ENCODE results near the gene FREM1. TPM values are rescaled to one million over a fixed set of nuclear protein-coding genes. Genes with fewer than 3 reads are reported as not detected.

Gene FREM1
- total and polyA plus RNA-seq, 2 of the 13 experiments (the other 11 are each of a cell fraction or from before 2014, with no cell fraction given) = 64.3 to 202 TPM

GRCh38 chr9:14909961-14910805, at the start of gene FREM1 (continued):
- TF ChIP-seq ZNF687 (CRISPR knock-in tag; IDR thresholded peaks at IDR 0.05) (peak; percentile 83), RBAK (CRISPR knock-in tag; IDR thresholded peaks at IDR 0.05) (no peak), ARID2 (CRISPR knock-in tag; IDR thresholded peaks at IDR 0.05; ENCODE audit: borderline replicate concordance) (no peak), BCL6 (CRISPR knock-in tag; IDR thresholded peaks at IDR 0.05) (0 out of 2 replicates have a peak, but pooled peaks have one; percentile 33), NCOA2 (CRISPR knock-in tag; IDR thresholded peaks at IDR 0.05) (0 out of 2 replicates have a peak, but pooled peaks have one; percentile 21), ZSCAN25 (CRISPR knock-in tag; IDR thresholded peaks at IDR 0.05) (peak; percentile 54; the same call in 1 of the 2 replicates), RXRA (CRISPR knock-in tag; IDR thresholded peaks at IDR 0.05) (no peak), MYC (CRISPR knock-in tag; IDR thresholded peaks at IDR 0.05; ENCODE audit: borderline replicate concordance) (peak; percentile 60; the same call in 1 of the 2 replicates), POLR2G (IDR thresholded peaks at IDR 0.05; ENCODE audit: low read depth, low read length) (peak; percentile 63), TBX2 (CRISPR knock-in tag; IDR thresholded peaks at IDR 0.05; ENCODE audit: borderline replicate concordance) (0 out of 2 replicates have a peak, but pooled peaks have one; percentile 10), TEAD3 (CRISPR knock-in tag; optimal IDR thresholded peaks at IDR 0.05; ENCODE audit: borderline replicate concordance) (peak; percentile 19), ISL2 (CRISPR knock-in tag; IDR thresholded peaks at IDR 0.05) (0 out of 2 replicates have a peak, but pooled peaks have one; percentile 40)
- TF ChIP-seq, protein P1, sequence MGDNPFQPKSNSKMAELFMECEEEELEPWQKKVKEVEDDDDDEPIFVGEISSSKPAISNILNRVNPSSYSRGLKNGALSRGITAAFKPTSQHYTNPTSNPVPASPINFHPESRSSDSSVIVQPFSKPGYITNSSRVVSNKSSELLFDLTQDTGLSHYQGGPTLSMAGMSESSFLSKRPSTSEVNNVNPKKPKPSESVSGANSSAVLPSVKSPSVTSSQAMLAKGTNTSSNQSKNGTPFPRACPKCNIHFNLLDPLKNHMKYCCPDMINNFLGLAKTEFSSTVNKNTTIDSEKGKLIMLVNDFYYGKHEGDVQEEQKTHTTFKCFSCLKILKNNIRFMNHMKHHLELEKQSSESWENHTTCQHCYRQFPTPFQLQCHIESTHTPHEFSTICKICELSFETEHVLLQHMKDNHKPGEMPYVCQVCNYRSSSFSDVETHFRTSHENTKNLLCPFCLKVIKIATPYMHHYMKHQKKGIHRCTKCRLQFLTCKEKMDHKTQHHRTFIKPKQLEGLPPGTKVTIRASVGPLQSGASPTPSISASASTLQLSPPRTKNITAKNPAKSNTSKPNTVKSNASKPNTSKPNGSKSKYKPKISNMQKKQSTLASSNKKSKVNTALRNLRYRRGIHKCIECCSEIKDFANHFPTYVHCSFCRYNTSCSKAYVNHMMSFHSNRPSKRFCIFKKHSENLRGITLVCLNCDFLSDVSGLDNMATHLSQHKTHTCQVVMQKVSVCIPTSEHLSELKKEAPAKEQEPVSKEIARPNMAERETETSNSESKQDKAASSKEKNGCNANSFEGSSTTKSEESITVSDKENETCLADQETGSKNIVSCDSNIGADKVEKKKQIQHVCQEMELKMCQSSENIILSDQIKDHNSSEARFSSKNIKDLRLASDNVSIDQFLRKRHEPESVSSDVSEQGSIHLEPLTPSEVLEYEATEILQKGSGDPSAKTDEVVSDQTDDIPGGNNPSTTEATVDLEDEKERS (CRISPR knock-in tag; IDR thresholded peaks at IDR 0.05) = peak; percentile 65; the same call in 1 of the 2 replicates
- TF ChIP-seq, protein P2, sequence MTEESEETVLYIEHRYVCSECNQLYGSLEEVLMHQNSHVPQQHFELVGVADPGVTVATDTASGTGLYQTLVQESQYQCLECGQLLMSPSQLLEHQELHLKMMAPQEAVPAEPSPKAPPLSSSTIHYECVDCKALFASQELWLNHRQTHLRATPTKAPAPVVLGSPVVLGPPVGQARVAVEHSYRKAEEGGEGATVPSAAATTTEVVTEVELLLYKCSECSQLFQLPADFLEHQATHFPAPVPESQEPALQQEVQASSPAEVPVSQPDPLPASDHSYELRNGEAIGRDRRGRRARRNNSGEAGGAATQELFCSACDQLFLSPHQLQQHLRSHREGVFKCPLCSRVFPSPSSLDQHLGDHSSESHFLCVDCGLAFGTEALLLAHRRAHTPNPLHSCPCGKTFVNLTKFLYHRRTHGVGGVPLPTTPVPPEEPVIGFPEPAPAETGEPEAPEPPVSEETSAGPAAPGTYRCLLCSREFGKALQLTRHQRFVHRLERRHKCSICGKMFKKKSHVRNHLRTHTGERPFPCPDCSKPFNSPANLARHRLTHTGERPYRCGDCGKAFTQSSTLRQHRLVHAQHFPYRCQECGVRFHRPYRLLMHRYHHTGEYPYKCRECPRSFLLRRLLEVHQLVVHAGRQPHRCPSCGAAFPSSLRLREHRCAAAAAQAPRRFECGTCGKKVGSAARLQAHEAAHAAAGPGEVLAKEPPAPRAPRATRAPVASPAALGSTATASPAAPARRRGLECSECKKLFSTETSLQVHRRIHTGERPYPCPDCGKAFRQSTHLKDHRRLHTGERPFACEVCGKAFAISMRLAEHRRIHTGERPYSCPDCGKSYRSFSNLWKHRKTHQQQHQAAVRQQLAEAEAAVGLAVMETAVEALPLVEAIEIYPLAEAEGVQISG (CRISPR knock-in tag; IDR thresholded peaks at IDR 0.05) = peak; percentile 50; the same call in 1 of the 2 replicates
- TF ChIP-seq, protein P3, sequence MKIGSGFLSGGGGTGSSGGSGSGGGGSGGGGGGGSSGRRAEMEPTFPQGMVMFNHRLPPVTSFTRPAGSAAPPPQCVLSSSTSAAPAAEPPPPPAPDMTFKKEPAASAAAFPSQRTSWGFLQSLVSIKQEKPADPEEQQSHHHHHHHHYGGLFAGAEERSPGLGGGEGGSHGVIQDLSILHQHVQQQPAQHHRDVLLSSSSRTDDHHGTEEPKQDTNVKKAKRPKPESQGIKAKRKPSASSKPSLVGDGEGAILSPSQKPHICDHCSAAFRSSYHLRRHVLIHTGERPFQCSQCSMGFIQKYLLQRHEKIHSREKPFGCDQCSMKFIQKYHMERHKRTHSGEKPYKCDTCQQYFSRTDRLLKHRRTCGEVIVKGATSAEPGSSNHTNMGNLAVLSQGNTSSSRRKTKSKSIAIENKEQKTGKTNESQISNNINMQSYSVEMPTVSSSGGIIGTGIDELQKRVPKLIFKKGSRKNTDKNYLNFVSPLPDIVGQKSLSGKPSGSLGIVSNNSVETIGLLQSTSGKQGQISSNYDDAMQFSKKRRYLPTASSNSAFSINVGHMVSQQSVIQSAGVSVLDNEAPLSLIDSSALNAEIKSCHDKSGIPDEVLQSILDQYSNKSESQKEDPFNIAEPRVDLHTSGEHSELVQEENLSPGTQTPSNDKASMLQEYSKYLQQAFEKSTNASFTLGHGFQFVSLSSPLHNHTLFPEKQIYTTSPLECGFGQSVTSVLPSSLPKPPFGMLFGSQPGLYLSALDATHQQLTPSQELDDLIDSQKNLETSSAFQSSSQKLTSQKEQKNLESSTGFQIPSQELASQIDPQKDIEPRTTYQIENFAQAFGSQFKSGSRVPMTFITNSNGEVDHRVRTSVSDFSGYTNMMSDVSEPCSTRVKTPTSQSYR (CRISPR knock-in tag; IDR thresholded peaks at IDR 0.05; ENCODE audit: borderline replicate concordance) = no peak
